Esophagus muscularis mucosa (tissue), 4 donors: ENCODE measurements around the gene ANKRD65. TPM values are rescaled to one million over a fixed set of nuclear protein-coding genes. Genes with fewer than 3 reads are reported as not detected.
"Not testable (repeated sequence)": the region's sequence is repeated elsewhere in the genome, so short reads cannot be mapped to it uniquely, and the experiment has no call there.

ENCODE experiments used
- DNase-seq: peaks from one replicate; pipeline ENCODE4 v3.0.0-alpha.2; 2017; ENCODE audit errors: extremely low spot score
- H3K27ac ChIP-seq, 4 donors: fragments of 200-600 bp; sonication (generic); replicated peaks in 1 of 4; 1 replicate in 3 of 4; 2 replicates in 1 of 4; pipeline ENCODE4 v1.5.1; 2016 to 2019; ENCODE audit warnings: mild to moderate bottlenecking in 1 of 4
- H3K27me3 ChIP-seq, 4 donors: fragments of 200-600 bp; sonication (generic); one replicate each; pipeline versions ENCODE4 v1.5.1 to v1.6.0; 2016 to 2019
- H3K36me3 ChIP-seq, 4 donors: fragments of 200-600 bp; sonication (generic); one replicate each; pipeline ENCODE4 v1.5.1; 2016 to 2019
- H3K4me1 ChIP-seq, 4 donors: fragments of 200-600 bp; sonication (generic); one replicate each; pipeline ENCODE4 v1.5.1; 2016 to 2019
- H3K4me3 ChIP-seq, 4 donors: fragments of 200-600 bp; sonication (generic); 1 replicate in 2 of 4; 2 replicates in 2 of 4; pipeline ENCODE4 v1.5.1; 2016 to 2019; ENCODE audit warnings: mild to moderate bottlenecking in 4 of 4, moderate library complexity in 1 of 4
- H3K9me3 ChIP-seq, 4 donors: fragments of 200-600 bp; sonication (generic); 1 replicate in 3 of 4; 2 replicates in 1 of 4; pipeline ENCODE4 v1.5.1; 2016 to 2019
- EP300 ChIP-seq: sonication (generic); formaldehyde crosslinking; IDR thresholded peaks from one replicate; pipeline ENCODE4 v1.6.1; 2017; ENCODE audit warnings: antibody characterized with exemption
- POLR2A ChIP-seq: fragments of 450-650 bp; IDR thresholded peaks from one replicate; pipeline ENCODE4 v1.6.1; 2017; ENCODE audit warnings: antibody characterized with exemption, moderate library complexity, mild to moderate bottlenecking, low read depth
- POLR2AphosphoS5 ChIP-seq, 2 donors: sonication (generic); formaldehyde crosslinking; IDR thresholded peaks; one replicate each; pipeline ENCODE4 v1.6.1; 2017; ENCODE audit warnings: antibody characterized with exemption in 2 of 2
- WGBS: methylation state at CpG from one replicate; pipeline ENCODE4 v1.1.5; 2018; 5-methylcytosine and 5-hydroxymethylcytosine counted together
- intact Hi-C: fragments of 100-400 bp; cut with DNase I; formaldehyde crosslinking; loops from one replicate; pipeline ENCODE4 v1.15.1; 2023
- total RNA-seq, 4 donors: library from RNA; depleted of rRNA; stranded (reverse); fragments of >200 nt; gene quantifications; one replicate each; pipeline versions ENCODE4 v1.1.0 to v1.2.1, GENCODE V29; 2016
- TF ChIP-seq, protein P1 (sequence below), 3 experiments: fragments of 200-600 bp in 2 of 3; fragments of 450-650 bp in 1 of 3; sonication (generic) in 2 of 3; IDR thresholded peaks; one replicate each; pipeline ENCODE4 v1.5.1; 2017 to 2019; ENCODE audit warnings: antibody characterized with exemption in 3 of 3, mild to moderate bottlenecking in 2 of 3, moderate library complexity in 1 of 3

Gene ANKRD65
- total RNA-seq = 10 to 100 TPM in 2 of 4 donors, 1 to 10 TPM in 2; 8.1 to 19.2 (median 9.8) TPM

DNA sequence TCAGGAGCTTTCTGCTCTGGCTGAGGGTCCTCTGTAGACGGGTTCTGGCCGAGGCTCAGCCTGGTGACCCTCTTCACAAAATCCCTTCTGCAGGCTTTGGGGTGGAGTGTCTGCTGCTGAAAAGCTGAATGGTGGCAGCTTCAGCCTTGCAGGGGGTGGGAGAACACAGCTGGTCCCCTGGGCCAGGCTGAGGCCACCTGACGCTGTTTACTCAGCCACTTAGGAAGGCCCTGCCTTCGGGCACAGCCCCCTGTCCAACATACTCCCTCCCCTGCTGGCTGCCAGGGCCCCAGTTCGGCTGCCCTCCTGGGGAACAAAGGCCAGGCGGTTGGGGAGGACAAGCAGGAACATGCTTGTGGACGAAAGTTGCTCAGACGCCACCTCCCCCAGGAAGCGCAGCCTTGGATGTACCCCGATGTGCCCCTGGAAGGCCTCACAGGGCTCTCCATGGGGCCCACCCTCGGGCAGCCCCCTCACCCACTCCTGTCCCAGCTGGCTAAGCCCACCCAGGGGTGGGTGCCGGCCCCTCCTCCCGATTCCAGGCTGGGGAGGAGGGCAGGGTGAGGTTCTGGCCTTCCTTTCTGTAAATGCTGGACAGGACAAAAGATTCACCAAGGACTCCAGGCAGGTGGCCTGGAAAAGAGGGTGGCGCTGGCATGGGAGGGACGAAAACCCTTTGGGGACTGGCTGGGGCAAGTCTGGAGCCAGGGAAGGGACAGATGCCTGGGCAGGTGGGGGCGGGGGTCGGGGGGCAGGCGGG, at the start of gene ANKRD65:
TSS of gene ANKRD65 (minus strand) at position 130 of the 760 bp plus-strand sequence. CDS start 271 bp downstream, outside the sequence.
- no peaks in the 10 kb centered on the region for H3K27me3 ChIP-seq
- DNase-seq = no peak

DNA sequence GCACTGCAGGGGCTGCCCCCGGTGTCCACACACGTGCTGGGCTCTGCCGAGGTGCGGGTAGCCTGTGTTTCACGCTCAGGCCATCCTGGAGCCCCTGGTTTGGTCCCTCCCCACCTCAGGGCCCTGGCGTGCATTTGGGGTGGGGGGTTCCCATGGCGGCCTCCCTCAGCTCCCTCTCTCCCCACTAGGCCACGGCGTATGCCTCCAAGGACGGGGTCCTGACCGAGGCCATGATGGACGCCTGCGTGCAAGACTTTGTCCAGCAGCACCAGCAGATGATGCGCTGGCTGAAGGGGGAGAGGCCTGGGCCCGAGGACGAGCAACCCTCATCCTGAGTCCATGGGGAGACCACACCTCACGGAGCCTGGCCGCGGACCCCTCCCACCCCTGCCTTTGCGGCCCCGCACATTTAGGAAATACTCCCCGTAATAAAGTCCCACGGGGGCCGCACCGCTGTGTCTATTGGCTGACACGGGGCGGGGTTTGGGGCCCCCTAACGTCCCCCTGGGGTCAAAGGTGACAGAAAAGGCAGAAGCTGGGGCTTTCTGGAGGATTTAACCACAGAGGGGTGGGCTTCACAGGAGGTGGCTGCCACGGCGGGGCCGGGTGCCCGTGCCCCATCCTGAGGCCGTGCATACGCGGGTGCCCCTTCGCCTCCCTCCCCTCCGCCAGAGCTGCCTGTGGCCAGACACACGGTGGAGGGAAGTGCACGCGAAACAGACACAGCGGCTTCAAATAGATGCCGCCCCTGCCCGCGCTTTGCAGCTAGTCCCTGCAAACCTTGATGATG, 47.3 kb upstream of the ANKRD65 start:
- intact Hi-C loops, H3K36me3 ChIP-seq, H3K27ac ChIP-seq, H3K4me3 ChIP-seq, DNase-seq, H3K9me3 ChIP-seq, H3K27me3 ChIP-seq: not testable (repeated sequence)
- H3K4me1 ChIP-seq = peaks cover 16 to 23% (median 19%) of the 10 kb centered on the region in 4 donors
- WGBS = 79% methylated on average over 15 of the region's 44 CpGs

More for the DNA sequence above, at the start of gene ANKRD65:
- H3K9me3 ChIP-seq = no peaks in the 10 kb centered on the region
- peak within 1 kb of the TSS in 3 of 4 donors; percentile 57 to 77 (median 68) for H3K27ac ChIP-seq
- peak within 1 kb of the TSS; percentile 53 to 62 (median 54) for H3K4me3 ChIP-seq
- intact Hi-C loops = no loop called here
- 86% methylated on average over 12 of the region's 18 CpGs for WGBS
- H3K4me1 ChIP-seq = peaks cover 8 to 61% (median 35%) of the 10 kb centered on the region in 4 donors
- TF ChIP-seq EP300 = no peak
- no peak for TF ChIP-seq POLR2A
- TF ChIP-seq POLR2AphosphoS5 (IDR thresholded peaks at IDR 0.05) = no peak
- TF ChIP-seq, protein P1, sequence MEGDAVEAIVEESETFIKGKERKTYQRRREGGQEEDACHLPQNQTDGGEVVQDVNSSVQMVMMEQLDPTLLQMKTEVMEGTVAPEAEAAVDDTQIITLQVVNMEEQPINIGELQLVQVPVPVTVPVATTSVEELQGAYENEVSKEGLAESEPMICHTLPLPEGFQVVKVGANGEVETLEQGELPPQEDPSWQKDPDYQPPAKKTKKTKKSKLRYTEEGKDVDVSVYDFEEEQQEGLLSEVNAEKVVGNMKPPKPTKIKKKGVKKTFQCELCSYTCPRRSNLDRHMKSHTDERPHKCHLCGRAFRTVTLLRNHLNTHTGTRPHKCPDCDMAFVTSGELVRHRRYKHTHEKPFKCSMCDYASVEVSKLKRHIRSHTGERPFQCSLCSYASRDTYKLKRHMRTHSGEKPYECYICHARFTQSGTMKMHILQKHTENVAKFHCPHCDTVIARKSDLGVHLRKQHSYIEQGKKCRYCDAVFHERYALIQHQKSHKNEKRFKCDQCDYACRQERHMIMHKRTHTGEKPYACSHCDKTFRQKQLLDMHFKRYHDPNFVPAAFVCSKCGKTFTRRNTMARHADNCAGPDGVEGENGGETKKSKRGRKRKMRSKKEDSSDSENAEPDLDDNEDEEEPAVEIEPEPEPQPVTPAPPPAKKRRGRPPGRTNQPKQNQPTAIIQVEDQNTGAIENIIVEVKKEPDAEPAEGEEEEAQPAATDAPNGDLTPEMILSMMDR (IDR thresholded peaks at IDR 0.05) = no peak
- H3K36me3 ChIP-seq = no peaks in the 10 kb centered on the region

DNA sequence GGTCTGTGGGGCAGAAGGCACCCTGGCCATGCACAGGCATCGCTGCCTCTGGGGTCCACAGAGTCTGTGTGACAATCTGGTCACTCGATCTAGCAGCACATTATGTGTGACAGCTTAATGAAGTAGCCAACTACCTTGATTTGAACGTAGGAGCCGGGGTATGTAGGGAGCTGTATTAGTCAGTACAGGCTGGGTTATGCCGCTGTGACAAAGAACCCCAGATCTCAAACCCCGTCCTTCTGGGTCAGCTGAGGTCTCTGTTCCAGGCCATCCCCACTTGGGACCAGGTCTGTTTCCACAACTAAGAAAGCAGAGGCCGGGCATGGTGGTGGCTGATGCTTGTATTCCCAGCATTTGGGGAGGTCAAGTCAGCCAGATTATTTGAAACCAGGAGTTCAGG, 42.2 kb upstream of the ANKRD65 start:
- peaks cover 0 to 4% (median 0%) of the 10 kb centered on the region in 4 donors for H3K4me1 ChIP-seq
- H3K9me3 ChIP-seq = no peaks in the 10 kb centered on the region
- TF ChIP-seq EP300 = no peak
- no peak for TF ChIP-seq POLR2AphosphoS5 (IDR thresholded peaks at IDR 0.05)
- no peak for TF ChIP-seq POLR2A
- TF ChIP-seq, protein P1 (IDR thresholded peaks at IDR 0.05) = no peak
- no peaks in the 10 kb centered on the region for H3K36me3 ChIP-seq
- 93% methylated on average over 7 of the region's 7 CpGs for WGBS
- peaks cover 0 to 4% (median 0%) of the 10 kb centered on the region in 4 donors for H3K27me3 ChIP-seq
- no peak overlapping the region for H3K4me3 ChIP-seq
- no peak overlapping the region for H3K27ac ChIP-seq
- DNase-seq = no peak
- intact Hi-C loops = no loop called here

DNA sequence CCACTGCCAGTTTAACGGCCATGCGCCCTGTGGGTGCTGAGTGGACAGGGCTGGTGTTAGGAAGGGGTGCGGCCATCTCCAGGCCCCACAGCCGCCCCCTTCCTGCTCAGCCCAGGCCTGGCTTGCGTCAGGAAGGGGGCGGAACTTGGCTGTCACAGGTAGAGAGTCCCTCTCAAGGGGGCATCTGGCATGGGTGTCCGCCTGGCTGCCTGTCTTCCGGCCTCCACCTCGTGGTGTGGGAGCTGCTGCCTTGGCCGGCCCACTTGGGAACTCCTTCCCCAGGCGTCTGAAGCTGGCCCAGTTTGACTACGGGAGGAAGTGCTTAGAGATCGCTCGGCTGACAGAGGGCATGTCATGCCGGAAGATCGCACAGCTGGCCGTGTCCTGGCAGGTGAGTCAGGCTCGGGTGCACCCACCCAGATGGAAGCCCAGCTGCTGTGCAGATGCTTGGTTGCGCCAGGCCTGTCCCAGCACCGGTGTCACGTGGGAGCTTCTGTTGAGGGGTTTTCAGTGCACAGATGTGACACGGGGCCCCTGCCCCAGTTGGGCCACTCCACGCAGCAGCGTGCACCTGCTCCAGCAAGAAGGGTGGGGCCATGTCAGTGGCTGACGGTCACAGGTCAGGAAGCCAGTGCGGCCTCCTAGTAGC, 41.4 kb upstream of the ANKRD65 start:
- TF ChIP-seq POLR2A (no peak), POLR2AphosphoS5 (IDR thresholded peaks at IDR 0.05) (no peak), EP300 (no peak)
- TF ChIP-seq, protein P1 (IDR thresholded peaks at IDR 0.05) = no peak
- DNase-seq = no peak
- 70% methylated on average over 8 of the region's 26 CpGs for WGBS
- Histone ChIP-seq H3K27ac (no peak overlapping the region), H3K4me1 (peaks cover 0 to 4% (median 0%) of the 10 kb centered on the region in 4 donors), H3K27me3 (peaks cover 0 to 4% (median 0%) of the 10 kb centered on the region in 4 donors), H3K36me3 (no peaks in the 10 kb centered on the region), H3K4me3 (peak overlapping the region in 2 of 4 donors; percentile 19 to 31), H3K9me3 (no peaks in the 10 kb centered on the region)
- intact Hi-C loops = no loop called here
